Keratinocyte (primary cell): ENCODE data around the gene NR6A1.

Experiments
- CTCF ChIP-seq, 3 experiments: IDR thresholded peaks in 1 of 3; conservative IDR thresholded peaks in 1 of 3; optimal IDR thresholded peaks in 1 of 3; 2 replicates in 2 of 3; 3 replicates in 1 of 3; pipeline versions ENCODE3 to v1.5.1; 2011; ENCODE audit warnings: low read length in 3 of 3, mild to moderate bottlenecking in 3 of 3, moderate library complexity in 2 of 3, control low read depth in 1 of 3, inconsistent platforms in 1 of 3; ENCODE audit not compliant: insufficient read depth in 2 of 3; ENCODE audit errors: extremely low read depth in 1 of 3
- EZH2 ChIP-seq: IDR thresholded peaks from one replicate; pipeline ENCODE4 v1.6.1; 2012; ENCODE audit warnings: inconsistent platforms, mild to moderate bottlenecking, low read length, moderate library complexity

DNA sequence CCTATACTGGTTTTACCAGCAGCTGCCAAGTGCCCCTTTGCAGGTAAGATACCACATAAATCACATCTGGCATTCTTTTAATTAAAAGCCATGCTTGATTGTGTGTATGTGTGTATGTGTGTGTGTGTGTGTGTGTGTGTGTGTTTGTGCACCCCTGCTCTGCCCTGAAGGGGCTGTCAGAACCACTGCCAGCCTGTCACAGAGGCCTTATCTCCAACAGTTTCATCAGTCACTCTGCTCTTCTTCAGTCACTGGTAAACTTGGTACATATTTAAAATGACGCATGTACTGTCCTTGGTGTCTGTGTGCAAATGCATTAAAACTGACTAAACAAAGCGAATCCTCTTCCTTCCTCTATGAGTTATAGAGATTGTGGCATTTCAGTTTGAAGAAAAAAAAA lies 244.9 kb downstream of the NR6A1 start:
- TF ChIP-seq CTCF (optimal IDR thresholded peaks at IDR 0.05 in 1 of 3, IDR thresholded peaks at IDR 0.05 in 1 of 3, conservative IDR thresholded peaks at IDR 0.05 in 1 of 3; ENCODE audit: extremely low read depth in 1 of 3, insufficient read depth in 2 of 3, low read length in 3 of 3) (no peak), EZH2 (no peak)
